Natural killer cell (primary cell): ENCODE results near the gene WWC2. TPM values are rescaled to one million over a fixed set of nuclear protein-coding genes. Genes with fewer than 3 reads are reported as not detected.

Source experiments
- ATAC-seq, 3 donors: fragments of 150-1000 bp in 2 of 3; fragments of 200-7000 bp in 1 of 3; cut with Tn5 transposase; 1 replicate in 1 of 3; 2 replicates in 2 of 3; pipeline ENCODE4 v1.10.0; 2021; ENCODE audit warnings: mild to moderate bottlenecking in 2 of 3, moderate library complexity in 2 of 3
- DNase-seq, 2 donors: peaks; one replicate each; pipeline versions ENCODE4 v3.0.0 to v3.0.0-alpha.2; 2013 to 2021; ENCODE audit warnings: mixed read lengths in 1 of 2
- H3K27ac ChIP-seq: one replicate; pipeline ENCODE4 v1.5.1; 2013; ENCODE audit warnings: mild to moderate bottlenecking, low read length
- H3K27me3 ChIP-seq: one replicate; pipeline ENCODE4 v1.6.1; 2013; ENCODE audit warnings: low read length; ENCODE audit not compliant: control insufficient read depth, insufficient read depth
- H3K36me3 ChIP-seq: one replicate; pipeline ENCODE4 v1.6.1; 2013; ENCODE audit warnings: low read length; ENCODE audit not compliant: control insufficient read depth, insufficient read depth
- H3K4me1 ChIP-seq: one replicate; pipeline ENCODE4 v1.6.1; 2013; ENCODE audit warnings: low read length; ENCODE audit not compliant: control insufficient read depth, insufficient read depth
- H3K4me3 ChIP-seq: one replicate; pipeline ENCODE4 v1.5.1; 2013; ENCODE audit warnings: low read length
- H3K9me3 ChIP-seq: one replicate; pipeline ENCODE4 v1.6.1; 2013; ENCODE audit warnings: low read length; ENCODE audit not compliant: control insufficient read depth, insufficient read depth
- H3K27ac Mint-ChIP-seq, 2 donors: one replicate each; pipeline ENCODE4 v1.8.0; 2022; ENCODE audit warnings: mild to moderate bottlenecking in 2 of 2, mixed read lengths in 2 of 2, moderate library complexity in 1 of 2
- H3K27me3 Mint-ChIP-seq, 2 donors: one replicate each; pipeline ENCODE4 v1.8.0; 2022; ENCODE audit warnings: low read depth in 2 of 2, mixed read lengths in 2 of 2
- H3K36me3 Mint-ChIP-seq: one replicate; pipeline ENCODE4 v1.8.0; 2022; ENCODE audit warnings: mixed read lengths
- H3K4me1 Mint-ChIP-seq, 2 donors: one replicate each; pipeline ENCODE4 v1.8.0; 2022; ENCODE audit warnings: mixed read lengths in 2 of 2
- H3K4me3 Mint-ChIP-seq: one replicate; pipeline ENCODE4 v1.8.0; 2022; ENCODE audit warnings: mild to moderate bottlenecking, moderate library complexity, mixed read lengths
- H3K9me3 Mint-ChIP-seq, 2 donors: one replicate each; pipeline ENCODE4 v1.8.0; 2022; ENCODE audit warnings: mixed read lengths in 2 of 2
- CTCF ChIP-seq: fragments of 200-600 bp; IDR thresholded peaks from one replicate; pipeline ENCODE4 v1.8.0; 2022; ENCODE audit warnings: antibody characterized with exemption
- WGBS: methylation state at CpG from one replicate; pipeline ENCODE4 v1.1.7; 2013; ENCODE audit warnings: missing lambda C conversion rate; ENCODE audit not compliant: insufficient coverage; 5-methylcytosine and 5-hydroxymethylcytosine counted together
- intact Hi-C: fragments of 100-400 bp; cut with micrococcal nuclease; formaldehyde crosslinking; loops from one replicate; pipeline ENCODE4 v1.14.2; 2022
- total RNA-seq, 4 donors: library from RNA; stranded (reverse); fragments of 120-200 nt in 1 of 4; gene quantifications; one replicate each; pipeline versions ENCODE4 v1.2.3 to v1.2.4, GENCODE V29; 2013 to 2022

Gene WWC2
- total RNA-seq, 3 donors from 2014 or later (not counting 1 experiment from before 2014, with no cell fraction given) = 8.2 to 22.7 (median 9.2) TPM

GRCh38 chr4:183229397-183229796, 130.3 kb downstream of the WWC2 start:
- no peak overlapping the region for H3K4me3 Mint-ChIP-seq
- intact Hi-C loops = no loop called here
- H3K36me3 Mint-ChIP-seq = no peaks in the 10 kb centered on the region
- Histone ChIP-seq H3K36me3 (no peaks in the 10 kb centered on the region), H3K9me3 (no peaks in the 10 kb centered on the region), H3K27ac (no peak overlapping the region), H3K27me3 (no peaks in the 10 kb centered on the region), H3K4me3 (no peak overlapping the region), H3K4me1 (no peaks in the 10 kb centered on the region)
- H3K27ac Mint-ChIP-seq = no peak overlapping the region
- no peaks in the 10 kb centered on the region for H3K9me3 Mint-ChIP-seq
- ATAC-seq = no peak
- H3K4me1 Mint-ChIP-seq = no peaks in the 10 kb centered on the region
- no peak for TF ChIP-seq CTCF
- DNase-seq = no peak
- H3K27me3 Mint-ChIP-seq = peaks cover 0 to 11% of the 10 kb centered on the region in 2 donors

GRCh38 chr4:183240581-183241321, 141.7 kb downstream of the WWC2 start:
- no peak overlapping the region for H3K27ac ChIP-seq
- no peak overlapping the region for H3K4me3 Mint-ChIP-seq
- H3K4me1 Mint-ChIP-seq = no peaks in the 10 kb centered on the region
- no peaks in the 10 kb centered on the region for H3K36me3 ChIP-seq
- no peak for ATAC-seq
- no peaks in the 10 kb centered on the region for H3K9me3 Mint-ChIP-seq
- 91% methylated on average over 15 of the region's 15 CpGs for WGBS
- no peak for TF ChIP-seq CTCF
- H3K9me3 ChIP-seq = no peaks in the 10 kb centered on the region
- no peaks in the 10 kb centered on the region for H3K27me3 ChIP-seq
- intact Hi-C loops = no loop called here
- H3K27ac Mint-ChIP-seq = no peak overlapping the region
- no peak overlapping the region for H3K4me3 ChIP-seq
- no peaks in the 10 kb centered on the region for H3K4me1 ChIP-seq
- H3K36me3 Mint-ChIP-seq = no peaks in the 10 kb centered on the region
- no peak for DNase-seq
- H3K27me3 Mint-ChIP-seq = peaks cover 0 to 5% of the 10 kb centered on the region in 2 donors

- no peak overlapping the region for H3K27ac ChIP-seq
- no peaks in the 10 kb centered on the region for H3K4me1 ChIP-seq
- H3K9me3 Mint-ChIP-seq = no peaks in the 10 kb centered on the region
- ATAC-seq = no peak
- no peaks in the 10 kb centered on the region for H3K36me3 Mint-ChIP-seq
- TF ChIP-seq CTCF = no peak
- H3K36me3 ChIP-seq = no peaks in the 10 kb centered on the region
- H3K9me3 ChIP-seq = no peaks in the 10 kb centered on the region
- DNase-seq = no peak
- H3K27me3 Mint-ChIP-seq = peaks cover 0 to 5% of the 10 kb centered on the region in 2 donors
- H3K4me3 ChIP-seq = no peak overlapping the region
- no peaks in the 10 kb centered on the region for H3K27me3 ChIP-seq
- no peak overlapping the region for H3K27ac Mint-ChIP-seq
- H3K4me3 Mint-ChIP-seq = no peak overlapping the region
- 96% methylated on average over 3 of the region's 4 CpGs for WGBS
- H3K4me1 Mint-ChIP-seq = no peaks in the 10 kb centered on the region
- intact Hi-C loops = no loop called here
These were observed 142.2 kb downstream of the WWC2 start for GRCh38 chr4:183241322-183241640.

- Histone ChIP-seq H3K27me3 (no peaks in the 10 kb centered on the region), H3K9me3 (no peaks in the 10 kb centered on the region), H3K36me3 (no peaks in the 10 kb centered on the region), H3K4me3 (no peak overlapping the region), H3K27ac (no peak overlapping the region), H3K4me1 (no peaks in the 10 kb centered on the region)
- intact Hi-C loops = no loop called here
- DNase-seq (no peak), ATAC-seq (no peak)
- H3K4me3 Mint-ChIP-seq = no peak overlapping the region
- peaks cover 0 to 5% of the 10 kb centered on the region in 2 donors for H3K27me3 Mint-ChIP-seq
- TF ChIP-seq CTCF = no peak
- 93% methylated on average over 6 of the region's 6 CpGs for WGBS
- H3K36me3 Mint-ChIP-seq = no peaks in the 10 kb centered on the region
- H3K27ac Mint-ChIP-seq = no peak overlapping the region
- H3K9me3 Mint-ChIP-seq = no peaks in the 10 kb centered on the region
- H3K4me1 Mint-ChIP-seq = no peaks in the 10 kb centered on the region
These were observed 142.7 kb downstream of the WWC2 start for GRCh38 chr4:183241721-183242151.
